GM12878 (cell line): Measurements from ENCODE around the gene LTB. TPM values are rescaled to one million over a fixed set of nuclear protein-coding genes. Genes with fewer than 3 reads are reported as not detected.

Experiments used
- BACH1 ChIP-seq: fragments of 450-650 bp; IDR thresholded peaks from 2 replicates; pipeline ENCODE4 v1.6.1; 2017; ENCODE audit warnings: mild to moderate bottlenecking, borderline replicate concordance
- BCL11A ChIP-seq: IDR thresholded peaks from 2 replicates; pipeline ENCODE4 v1.6.1; 2011; ENCODE audit warnings: low read depth, low read length
- CHD2 ChIP-seq: IDR thresholded peaks from 2 replicates; pipeline ENCODE4 v1.6.1; 2011; ENCODE audit warnings: low read depth, low read length, improper control_type of control experiment, borderline replicate concordance
- EGR1 ChIP-seq, 2 experiments: IDR thresholded peaks; 1 replicate in 1 of 2; 2 replicates in 1 of 2; pipeline ENCODE4 v1.6.1; 2011 to 2012; ENCODE audit warnings: low read depth in 2 of 2, low read length in 2 of 2, borderline replicate concordance in 1 of 2, mild to moderate bottlenecking in 1 of 2, moderate library complexity in 1 of 2
- IKZF1 ChIP-seq: fragments of 450-650 bp; conservative IDR thresholded peaks from 2 replicates; pipeline ENCODE4 v1.6.1; 2017; ENCODE audit warnings: antibody characterized with exemption, mild to moderate bottlenecking
- MTA2 ChIP-seq: fragments of 450-650 bp; IDR thresholded peaks from 2 replicates; pipeline ENCODE4 v1.6.1; 2016; ENCODE audit warnings: low read depth, mild to moderate bottlenecking, moderate library complexity
- MTA3 ChIP-seq: IDR thresholded peaks from 2 replicates; pipeline ENCODE4 v1.6.1; 2012; ENCODE audit warnings: low read length, inconsistent platforms, borderline replicate concordance
- MYC ChIP-seq: IDR thresholded peaks from 2 replicates; pipeline ENCODE4 v1.6.1; 2011; ENCODE audit warnings: mild to moderate bottlenecking, low read length, moderate library complexity, inconsistent platforms; ENCODE audit not compliant: insufficient read depth, insufficient replicate concordance, insufficient read length, severe bottlenecking
- NBN ChIP-seq: fragments of 450-650 bp; IDR thresholded peaks from 2 replicates; pipeline ENCODE4 v1.6.1; 2016
- RFX5 ChIP-seq: IDR thresholded peaks from 2 replicates; pipeline ENCODE4 v1.6.1; 2011; ENCODE audit warnings: low read depth, low read length, improper control_type of control experiment
- SIX5 ChIP-seq: IDR thresholded peaks from 2 replicates; pipeline ENCODE4 v1.6.1; 2011; ENCODE audit warnings: mild to moderate bottlenecking, low read depth, low read length, moderate library complexity; ENCODE audit not compliant: severe bottlenecking
- SMAD5 ChIP-seq: IDR thresholded peaks from 2 replicates; pipeline ENCODE4 v1.6.1; 2016; ENCODE audit warnings: antibody characterized with exemption, low read depth
- SMC3 ChIP-seq: IDR thresholded peaks from 2 replicates; pipeline ENCODE4 v1.6.1; 2011; ENCODE audit warnings: low read length, improper control_type of control experiment, borderline replicate concordance
- SPI1 ChIP-seq: IDR thresholded peaks from 2 replicates; pipeline ENCODE4 v1.6.1; 2011; ENCODE audit warnings: low read depth, mild to moderate bottlenecking, low read length, moderate library complexity, borderline replicate concordance; ENCODE audit not compliant: insufficient read depth
- SRF ChIP-seq, 2 experiments: IDR thresholded peaks; 2 replicates each; pipeline ENCODE4 v1.6.1; 2011; ENCODE audit warnings: low read depth in 2 of 2, low read length in 2 of 2, mild to moderate bottlenecking in 1 of 2, moderate library complexity in 1 of 2
- SUPT20H ChIP-seq: IDR thresholded peaks from 2 replicates; pipeline ENCODE4 v1.6.1; 2011; ENCODE audit warnings: low read depth, mild to moderate bottlenecking, low read length, moderate library complexity, borderline replicate concordance; ENCODE audit not compliant: control insufficient read depth
- YY1 ChIP-seq: IDR thresholded peaks from 2 replicates; pipeline ENCODE4 v1.6.1; 2011; ENCODE audit warnings: low read depth, mild to moderate bottlenecking, low read length
- ZBED1 ChIP-seq: IDR thresholded peaks from 2 replicates; pipeline ENCODE4 v1.6.1; 2016; ENCODE audit warnings: borderline replicate concordance
- polyA plus RNA-seq, 11 experiments: library from polyadenylated mRNA; depleted of rRNA in 4 of 11; unstranded in 6 of 11; stranded (reverse) in 5 of 11; fragments of >200 nt; fragmentation: Nextera tagmentation in 4 of 11; fragmentation: Illumina TruSeq in 1 of 11; extraction: Ambion mirVana in 4 of 11; extraction: Trizol in 1 of 11; gene quantifications; 1 replicate in 1 of 11; 2 replicates in 10 of 11; pipeline versions ENCODE4 v1.2.1 to v1.2.3, GENCODE V29; 2011 to 2016; ENCODE audit warnings: inconsistent platforms in 2 of 11, missing spikeins in 2 of 11, low read depth in 1 of 11
- total RNA-seq, 4 experiments: library from RNA; depleted of rRNA in 3 of 4; stranded (reverse); fragments of >200 nt in 3 of 4; fragmentation: Illumina TruSeq in 1 of 4; extraction: Trizol in 1 of 4; gene quantifications; 2 replicates each; pipeline versions ENCODE4 v1.2.1 to v1.2.3, GENCODE V29; 2013 to 2021
- TF ChIP-seq, protein P1 (sequence below): fragments of 450-650 bp; formaldehyde crosslinking; IDR thresholded peaks from 2 replicates; pipeline ENCODE4 v1.4.0; 2022; ENCODE audit warnings: mild to moderate bottlenecking, moderate library complexity
- TF ChIP-seq, protein P2 (sequence below): fragments of 450-650 bp; IDR thresholded peaks from 2 replicates; pipeline ENCODE4 v1.6.1; 2016; ENCODE audit warnings: mild to moderate bottlenecking, moderate library complexity, borderline replicate concordance
- TF ChIP-seq, protein P3 (sequence below): fragments of 450-650 bp; IDR thresholded peaks from 2 replicates; pipeline ENCODE4 v1.6.1; 2016; ENCODE audit warnings: mild to moderate bottlenecking

LTB gene
- total and polyA plus RNA-seq, 10 of the 15 experiments (the other 5 are each of a cell fraction or from before 2014, with no cell fraction given) = 0.71 to 74.3 (median 20.0) TPM

DNA sequence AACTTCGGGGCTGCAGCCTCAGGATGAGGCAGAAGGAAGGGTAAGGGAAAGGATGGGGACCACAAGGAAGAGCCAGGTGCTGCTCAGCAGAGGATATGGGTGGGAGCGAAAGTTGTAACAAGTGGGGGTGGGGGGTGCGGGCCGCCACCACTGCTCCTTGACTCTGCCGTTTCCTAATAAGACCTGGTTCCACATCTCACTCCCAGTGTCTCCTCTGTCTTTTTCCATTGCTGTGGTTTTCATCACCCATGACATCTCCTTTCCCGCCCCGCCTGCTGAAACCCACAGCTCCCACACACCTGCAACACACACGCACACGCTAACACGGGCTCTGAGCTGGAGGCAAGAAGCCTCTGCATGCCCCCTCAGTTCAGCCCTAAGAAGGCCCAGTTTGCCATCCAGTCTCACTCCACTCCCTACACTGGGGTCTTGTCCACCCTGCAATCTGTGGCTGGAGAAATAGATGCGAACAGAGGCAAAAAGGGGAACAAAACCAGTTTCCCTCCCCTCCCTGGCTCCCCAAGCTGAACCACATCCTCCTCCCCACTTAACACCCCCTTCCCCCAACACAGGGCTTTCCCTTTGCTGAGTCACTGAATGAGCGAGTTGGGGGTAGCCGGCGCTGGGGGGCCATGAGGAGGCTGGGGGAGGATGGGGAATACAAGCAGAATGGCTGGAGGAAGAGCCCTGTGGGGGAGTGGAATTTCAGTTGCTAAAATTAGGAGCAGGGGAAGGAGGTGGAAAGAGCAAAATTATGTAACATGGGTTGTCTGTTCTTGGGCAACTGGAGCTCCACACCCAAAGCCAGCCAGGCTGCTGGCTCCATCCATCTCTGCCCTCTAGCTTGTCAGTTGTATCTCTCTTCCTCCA lies 23.4 kb downstream of the LTB start (continued):
- TF ChIP-seq MYC (no peak), CHD2 (peak; percentile 94), BCL11A (peak; percentile 91), SIX5 (no peak), SMC3 (peak; percentile 27; the same call in 1 of the 2 replicates), MTA2 (peak; percentile 92), ZBED1 (peak; percentile 99), IKZF1 (peak; percentile 99), SRF (IDR thresholded peaks at IDR 0.05; ENCODE audit: low read depth in 2 of 2, low read length in 2 of 2) (0 out of 4 replicates have a peak, but pooled peaks of 1 of the 2 experiments have one; percentile 63), NBN (peak; percentile 98), EGR1 (IDR thresholded peaks at IDR 0.05; ENCODE audit: borderline replicate concordance in 1 of 2, low read depth in 2 of 2, low read length in 2 of 2) (peak in 1 of 2 experiments; percentile 86; a peak in 2 of 3 replicates), RFX5 (no peak), SUPT20H (no peak), MTA3 (peak; percentile 92), BACH1 (peak; percentile 98), YY1 (peak; percentile 60), SPI1 (peak; percentile 44; the same call in 1 of the 2 replicates), SMAD5 (peak; percentile 53; the same call in 1 of the 2 replicates)
- TF ChIP-seq, protein P1, sequence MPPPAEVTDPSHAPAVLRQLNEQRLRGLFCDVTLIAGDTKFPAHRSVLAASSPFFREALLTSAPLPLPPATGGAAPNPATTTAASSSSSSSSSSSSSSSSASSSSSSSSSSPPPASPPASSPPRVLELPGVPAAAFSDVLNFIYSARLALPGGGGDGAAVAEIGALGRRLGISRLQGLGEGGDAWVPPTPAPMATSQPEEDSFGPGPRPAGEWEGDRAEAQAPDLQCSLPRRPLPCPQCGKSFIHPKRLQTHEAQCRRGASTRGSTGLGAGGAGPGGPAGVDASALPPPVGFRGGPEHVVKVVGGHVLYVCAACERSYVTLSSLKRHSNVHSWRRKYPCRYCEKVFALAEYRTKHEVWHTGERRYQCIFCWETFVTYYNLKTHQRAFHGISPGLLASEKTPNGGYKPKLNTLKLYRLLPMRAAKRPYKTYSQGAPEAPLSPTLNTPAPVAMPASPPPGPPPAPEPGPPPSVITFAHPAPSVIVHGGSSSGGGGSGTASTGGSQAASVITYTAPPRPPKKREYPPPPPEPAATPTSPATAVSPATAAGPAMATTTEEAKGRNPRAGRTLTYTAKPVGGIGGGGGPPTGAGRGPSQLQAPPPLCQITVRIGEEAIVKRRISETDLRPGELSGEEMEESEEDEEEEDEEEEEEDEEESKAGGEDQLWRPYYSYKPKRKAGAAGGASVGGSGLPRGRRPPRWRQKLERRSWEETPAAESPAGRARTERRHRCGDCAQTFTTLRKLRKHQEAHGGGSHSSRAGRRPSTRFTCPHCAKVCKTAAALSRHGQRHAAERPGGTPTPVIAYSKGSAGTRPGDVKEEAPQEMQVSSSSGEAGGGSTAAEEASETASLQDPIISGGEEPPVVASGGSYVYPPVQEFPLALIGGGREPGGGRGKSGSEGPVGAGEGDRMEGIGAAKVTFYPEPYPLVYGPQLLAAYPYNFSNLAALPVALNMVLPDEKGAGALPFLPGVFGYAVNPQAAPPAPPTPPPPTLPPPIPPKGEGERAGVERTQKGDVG (CRISPR knock-in tag) = no peak
- TF ChIP-seq, protein P2, sequence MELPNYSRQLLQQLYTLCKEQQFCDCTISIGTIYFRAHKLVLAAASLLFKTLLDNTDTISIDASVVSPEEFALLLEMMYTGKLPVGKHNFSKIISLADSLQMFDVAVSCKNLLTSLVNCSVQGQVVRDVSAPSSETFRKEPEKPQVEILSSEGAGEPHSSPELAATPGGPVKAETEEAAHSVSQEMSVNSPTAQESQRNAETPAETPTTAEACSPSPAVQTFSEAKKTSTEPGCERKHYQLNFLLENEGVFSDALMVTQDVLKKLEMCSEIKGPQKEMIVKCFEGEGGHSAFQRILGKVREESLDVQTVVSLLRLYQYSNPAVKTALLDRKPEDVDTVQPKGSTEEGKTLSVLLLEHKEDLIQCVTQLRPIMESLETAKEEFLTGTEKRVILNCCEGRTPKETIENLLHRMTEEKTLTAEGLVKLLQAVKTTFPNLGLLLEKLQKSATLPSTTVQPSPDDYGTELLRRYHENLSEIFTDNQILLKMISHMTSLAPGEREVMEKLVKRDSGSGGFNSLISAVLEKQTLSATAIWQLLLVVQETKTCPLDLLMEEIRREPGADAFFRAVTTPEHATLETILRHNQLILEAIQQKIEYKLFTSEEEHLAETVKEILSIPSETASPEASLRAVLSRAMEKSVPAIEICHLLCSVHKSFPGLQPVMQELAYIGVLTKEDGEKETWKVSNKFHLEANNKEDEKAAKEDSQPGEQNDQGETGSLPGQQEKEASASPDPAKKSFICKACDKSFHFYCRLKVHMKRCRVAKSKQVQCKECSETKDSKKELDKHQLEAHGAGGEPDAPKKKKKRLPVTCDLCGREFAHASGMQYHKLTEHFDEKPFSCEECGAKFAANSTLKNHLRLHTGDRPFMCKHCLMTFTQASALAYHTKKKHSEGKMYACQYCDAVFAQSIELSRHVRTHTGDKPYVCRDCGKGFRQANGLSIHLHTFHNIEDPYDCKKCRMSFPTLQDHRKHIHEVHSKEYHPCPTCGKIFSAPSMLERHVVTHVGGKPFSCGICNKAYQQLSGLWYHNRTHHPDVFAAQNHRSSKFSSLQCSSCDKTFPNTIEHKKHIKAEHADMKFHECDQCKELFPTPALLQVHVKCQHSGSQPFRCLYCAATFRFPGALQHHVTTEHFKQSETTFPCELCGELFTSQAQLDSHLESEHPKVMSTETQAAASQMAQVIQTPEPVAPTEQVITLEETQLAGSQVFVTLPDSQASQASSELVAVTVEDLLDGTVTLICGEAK = no peak; the same call in 1 of the 2 replicates
- TF ChIP-seq, protein P3, sequence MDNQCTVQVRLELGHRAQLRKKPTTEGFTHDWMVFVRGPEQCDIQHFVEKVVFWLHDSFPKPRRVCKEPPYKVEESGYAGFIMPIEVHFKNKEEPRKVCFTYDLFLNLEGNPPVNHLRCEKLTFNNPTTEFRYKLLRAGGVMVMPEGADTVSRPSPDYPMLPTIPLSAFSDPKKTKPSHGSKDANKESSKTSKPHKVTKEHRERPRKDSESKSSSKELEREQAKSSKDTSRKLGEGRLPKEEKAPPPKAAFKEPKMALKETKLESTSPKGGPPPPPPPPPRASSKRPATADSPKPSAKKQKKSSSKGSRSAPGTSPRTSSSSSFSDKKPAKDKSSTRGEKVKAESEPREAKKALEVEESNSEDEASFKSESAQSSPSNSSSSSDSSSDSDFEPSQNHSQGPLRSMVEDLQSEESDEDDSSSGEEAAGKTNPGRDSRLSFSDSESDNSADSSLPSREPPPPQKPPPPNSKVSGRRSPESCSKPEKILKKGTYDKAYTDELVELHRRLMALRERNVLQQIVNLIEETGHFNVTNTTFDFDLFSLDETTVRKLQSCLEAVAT = peak; percentile 89
